ENCODE results near the gene GALK1.
A peak's percentile ranks its signal among the peaks of the same experiment; 100 is the strongest.
"Not testable (repeated sequence)": the region's sequence is repeated elsewhere in the genome, so short reads cannot be mapped to it uniquely, and the experiment has no call there.

Gene GALK1

DNA sequence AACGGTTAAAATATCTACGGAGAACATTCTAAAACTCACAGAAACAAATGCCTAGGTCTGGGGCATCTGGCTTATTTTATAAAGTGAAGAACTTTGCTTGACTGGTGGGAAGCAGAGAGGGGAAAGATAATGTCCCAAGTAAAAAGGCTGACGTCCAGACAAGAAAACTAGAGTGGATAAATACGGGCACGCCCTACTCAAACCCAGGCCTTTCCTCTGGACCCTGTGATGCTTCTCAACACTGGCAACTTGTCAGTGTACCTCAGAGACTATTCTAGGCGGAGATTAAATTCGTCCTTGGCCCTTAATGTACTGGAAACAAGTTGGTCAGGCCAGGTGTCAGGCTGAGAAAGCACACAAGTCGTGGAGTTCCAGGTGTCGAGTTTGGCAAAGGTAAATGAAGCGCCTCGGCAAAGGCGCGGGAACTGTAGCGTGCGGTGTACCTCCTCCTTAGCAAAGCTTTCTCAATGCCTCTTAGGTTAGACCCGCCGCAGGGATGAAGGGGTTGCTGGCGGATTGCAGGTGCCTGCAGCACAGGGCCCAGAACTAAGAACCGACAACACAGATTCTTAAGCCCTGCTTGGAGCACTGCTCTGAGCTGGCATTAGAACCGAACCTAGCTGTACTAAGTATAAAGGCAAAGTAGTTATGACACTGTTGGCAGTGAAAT is 18.9 kb upstream of the GALK1 start:
- ATAC-seq (no peak), DNase-seq (peak; percentile 35)

DNA sequence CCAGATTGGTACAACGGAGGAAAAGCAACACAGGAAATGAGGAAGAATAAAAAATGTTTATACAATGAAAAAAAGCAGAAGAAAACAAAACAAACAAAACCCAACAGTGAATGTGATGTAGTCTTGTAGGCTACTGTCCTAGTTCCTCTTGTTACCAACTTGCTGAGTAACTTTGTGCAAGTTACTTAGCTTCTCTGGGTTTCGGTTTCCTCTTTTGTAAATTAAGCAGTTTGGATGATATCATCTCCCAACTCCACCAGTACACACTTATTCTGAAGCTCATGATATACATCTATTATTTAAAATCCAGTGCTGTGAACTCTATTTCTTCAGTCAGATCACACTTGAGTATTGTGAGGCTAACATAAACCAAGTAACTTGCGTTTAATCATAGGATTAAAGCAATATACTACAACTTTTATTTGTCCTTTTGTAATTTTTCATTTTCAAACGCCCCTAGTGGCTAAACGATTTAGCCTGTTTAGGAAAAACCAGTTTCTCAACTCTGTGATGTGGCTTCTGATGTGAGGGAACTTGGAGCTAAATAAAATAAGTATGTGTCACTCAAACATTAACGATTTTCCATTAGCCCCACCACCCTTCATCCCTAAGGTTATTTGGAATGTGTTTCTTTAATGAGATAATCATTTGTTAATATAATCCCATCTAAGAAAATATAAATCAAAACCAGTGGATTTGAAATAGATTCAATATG is 18.2 kb upstream of the GALK1 start:
- ATAC-seq (peak; percentile 7), DNase-seq (no peak)

DNA sequence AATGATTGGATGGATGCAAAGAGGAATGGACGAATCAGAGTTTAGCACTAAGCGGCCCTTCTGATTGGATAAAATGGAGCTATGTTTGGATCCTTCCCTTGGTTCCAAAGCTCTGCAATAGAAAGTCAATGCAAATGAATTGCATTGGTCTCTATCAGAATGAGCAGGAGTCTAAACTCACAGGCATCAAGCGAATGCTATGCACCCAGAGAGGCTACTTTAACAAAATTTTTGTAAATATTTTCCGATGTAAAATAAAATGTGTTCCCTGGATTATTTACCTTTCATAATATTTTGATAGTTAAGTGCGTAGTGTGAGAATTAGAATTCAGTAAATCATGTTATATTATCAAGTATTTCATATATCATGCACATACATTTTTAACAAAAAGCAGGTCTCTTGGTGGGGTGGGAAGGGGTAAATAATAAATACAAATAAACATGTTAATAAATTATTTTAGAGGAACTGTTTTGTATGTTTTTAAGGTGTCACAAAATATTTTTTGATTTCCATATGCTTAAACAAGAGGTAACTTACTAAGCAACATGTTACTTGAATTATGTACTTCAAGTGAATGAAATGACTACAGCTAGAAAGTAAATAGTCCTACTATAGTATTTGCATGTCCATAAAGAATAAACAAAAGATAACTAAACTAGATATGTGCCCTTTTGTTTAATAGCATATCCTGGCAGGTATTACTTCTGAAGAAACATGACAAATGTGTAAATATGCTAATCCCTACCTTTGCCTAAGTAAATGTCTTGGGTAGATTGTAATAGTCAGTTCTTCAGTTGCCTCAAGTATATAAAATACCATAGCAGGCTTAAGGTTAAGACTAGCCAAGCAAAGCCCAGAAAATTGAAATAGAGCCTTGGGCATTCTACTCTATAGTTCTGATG is 15.2 kb upstream of the GALK1 start:
- no peak for ATAC-seq
- no peak for DNase-seq

DNA sequence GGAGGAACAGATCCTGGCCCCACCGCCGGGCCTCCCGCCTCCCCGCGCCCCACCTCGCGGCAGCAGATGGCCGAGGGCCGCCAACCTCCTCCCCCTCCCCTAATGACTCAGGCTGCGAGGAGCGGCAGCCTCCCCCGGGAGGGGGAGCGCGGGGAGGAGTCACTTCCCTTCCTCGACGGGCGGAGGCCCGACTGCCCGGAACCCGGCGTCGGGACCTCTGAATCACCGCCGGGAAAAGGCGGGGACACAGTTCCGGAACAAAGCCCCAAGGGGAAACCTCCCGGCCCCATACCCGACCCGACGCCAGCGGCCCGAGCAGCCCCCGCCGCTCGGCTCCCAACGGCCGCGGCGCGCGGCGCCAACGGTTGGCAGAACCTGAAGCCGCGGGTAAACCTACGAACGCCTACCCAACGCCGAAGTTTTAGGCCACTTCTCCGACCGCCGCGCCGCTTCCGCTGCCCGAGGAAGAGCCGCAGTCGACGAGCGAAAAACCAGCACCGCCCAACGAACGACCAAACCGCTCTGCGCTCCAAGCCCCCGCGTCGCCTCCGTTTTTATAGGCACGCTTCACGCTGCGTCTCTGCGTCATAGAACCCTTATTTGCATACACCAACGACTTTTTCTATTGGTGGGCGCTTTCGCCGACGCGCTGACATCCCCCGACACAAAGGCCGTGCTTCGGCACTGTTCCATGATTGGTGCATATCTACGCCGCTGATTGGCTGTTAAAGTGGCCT is 14.4 kb upstream of the GALK1 start:
- ATAC-seq = peak; percentile 76
- DNase-seq = peak; percentile 92

DNA sequence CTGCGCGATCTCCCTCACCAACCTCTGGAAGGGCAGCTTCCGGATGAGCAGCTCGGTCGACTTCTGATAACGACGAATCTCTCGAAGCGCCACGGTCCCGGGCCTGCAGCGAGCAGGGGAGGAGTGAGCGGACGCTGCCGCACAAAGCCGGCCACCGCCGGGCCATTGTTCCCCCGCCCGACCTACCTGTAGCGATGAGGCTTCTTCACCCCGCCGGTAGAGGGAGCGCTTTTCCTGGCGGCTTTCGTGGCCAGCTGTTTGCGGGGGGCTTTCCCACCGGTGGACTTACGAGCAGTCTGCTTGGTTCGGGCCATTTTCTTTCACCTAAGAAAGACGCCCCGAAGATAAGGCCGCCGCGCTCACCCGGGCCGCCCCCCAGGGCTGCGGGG is 13.9 kb upstream of the GALK1 start:
- ATAC-seq = peak; percentile 3
- DNase-seq = peak; percentile 80

DNA sequence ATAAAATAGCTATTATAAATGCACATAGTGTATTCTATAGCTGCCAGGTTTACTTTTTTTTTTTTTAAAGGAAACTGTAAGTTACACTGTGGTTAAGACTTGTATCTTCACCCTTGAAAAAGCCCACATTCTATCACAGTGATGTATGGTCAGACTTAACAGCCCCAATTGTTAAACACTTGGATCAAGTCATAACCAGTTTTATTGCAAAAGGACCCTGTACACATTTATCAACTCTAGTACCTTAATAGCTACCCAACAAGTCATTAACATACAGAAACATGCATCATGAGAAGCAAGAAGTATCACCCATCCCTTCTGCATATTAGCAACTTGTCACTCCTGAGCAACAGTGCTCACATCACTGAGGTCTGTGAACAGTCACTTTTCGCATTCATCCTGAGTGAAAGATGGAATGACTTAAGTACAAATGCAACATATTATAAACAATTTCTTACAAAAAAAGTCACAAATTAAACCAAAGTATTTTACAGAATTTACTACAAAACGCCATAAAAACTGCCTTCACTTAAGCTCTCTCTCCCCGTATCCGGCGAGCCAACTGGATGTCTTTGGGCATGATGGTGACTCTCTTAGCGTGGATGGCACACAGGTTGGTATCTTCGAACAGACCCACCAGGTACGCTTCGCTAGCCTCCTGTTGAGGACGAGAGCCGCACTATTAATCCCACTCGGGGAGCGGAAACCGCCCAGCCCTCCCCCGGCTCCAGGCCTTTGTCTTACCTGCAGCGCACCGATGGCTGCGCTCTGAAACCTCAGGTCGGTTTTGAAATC is 13.3 kb upstream of the GALK1 start:
- not testable (repeated sequence) for DNase-seq, ATAC-seq

DNA sequence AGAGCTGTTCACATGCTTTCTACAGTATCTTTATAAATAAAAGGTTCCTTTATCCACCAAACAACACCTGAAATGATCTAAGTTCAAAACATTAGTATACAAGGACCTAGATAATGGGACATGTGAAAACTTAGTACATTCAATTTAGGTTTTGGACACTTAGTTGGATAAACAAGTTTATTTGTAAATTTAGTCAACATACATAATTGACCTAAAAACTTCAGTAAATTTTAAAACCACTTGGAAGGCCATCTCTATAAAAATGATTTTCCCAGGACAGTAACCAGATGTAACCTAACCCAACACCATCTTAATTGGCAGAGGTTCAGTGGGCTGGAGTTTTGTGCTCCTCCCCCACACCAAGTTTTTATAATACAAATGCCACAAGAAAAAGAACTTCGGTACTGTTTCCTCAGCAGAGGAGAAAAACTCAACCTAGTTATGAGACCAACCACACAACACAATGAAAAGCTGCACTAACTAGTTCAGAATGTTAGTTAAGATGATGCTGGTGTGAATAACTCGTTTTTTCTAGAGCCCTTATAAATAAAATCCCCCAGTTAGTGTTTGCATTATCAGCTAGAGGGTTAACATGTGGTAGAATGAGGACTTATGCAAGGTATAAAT is 12.4 kb upstream of the GALK1 start:
- ATAC-seq = no peak
- no peak for DNase-seq

DNA sequence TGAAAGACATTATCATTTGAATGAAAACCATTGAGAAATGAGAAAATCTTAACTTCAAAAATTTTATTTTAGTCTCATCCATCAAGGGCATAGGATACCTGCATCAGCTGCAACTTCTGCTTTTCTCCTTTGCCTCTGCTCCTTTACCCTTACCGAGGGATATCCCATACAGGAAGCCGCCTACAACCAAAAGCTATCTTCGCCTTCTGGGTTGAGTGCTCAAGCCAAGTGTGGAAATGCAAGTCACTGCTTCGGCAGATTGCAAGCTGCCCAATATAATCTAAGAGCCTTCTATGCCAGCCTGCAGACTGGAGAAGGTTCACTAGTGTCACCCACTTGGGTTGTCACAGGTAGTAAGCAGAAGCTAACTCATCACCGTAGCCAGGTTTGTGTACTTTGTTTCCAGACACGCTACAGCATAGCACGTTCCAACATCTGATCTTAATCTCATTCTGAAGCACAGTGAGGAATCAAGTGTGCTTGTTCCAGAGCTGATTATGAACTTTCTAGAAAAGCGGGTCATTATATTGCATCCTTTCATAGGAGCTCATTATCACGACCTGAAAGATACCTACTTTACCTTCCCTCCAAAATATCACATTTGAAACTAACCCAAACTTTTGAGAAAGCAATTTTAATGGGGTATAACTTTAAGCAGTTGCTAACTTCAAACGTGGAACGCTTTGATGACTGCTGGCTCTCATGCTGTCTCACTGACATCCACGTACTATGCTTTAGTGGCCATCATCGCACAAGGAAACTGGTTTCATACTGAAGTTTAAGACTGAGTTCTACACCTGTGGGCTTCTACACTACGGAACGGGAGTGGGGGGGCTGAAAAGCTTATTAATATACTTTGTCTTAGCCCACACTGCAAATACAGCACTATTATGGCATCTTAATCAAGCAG is 11.6 kb upstream of the GALK1 start:
- no peak for ATAC-seq

DNA sequence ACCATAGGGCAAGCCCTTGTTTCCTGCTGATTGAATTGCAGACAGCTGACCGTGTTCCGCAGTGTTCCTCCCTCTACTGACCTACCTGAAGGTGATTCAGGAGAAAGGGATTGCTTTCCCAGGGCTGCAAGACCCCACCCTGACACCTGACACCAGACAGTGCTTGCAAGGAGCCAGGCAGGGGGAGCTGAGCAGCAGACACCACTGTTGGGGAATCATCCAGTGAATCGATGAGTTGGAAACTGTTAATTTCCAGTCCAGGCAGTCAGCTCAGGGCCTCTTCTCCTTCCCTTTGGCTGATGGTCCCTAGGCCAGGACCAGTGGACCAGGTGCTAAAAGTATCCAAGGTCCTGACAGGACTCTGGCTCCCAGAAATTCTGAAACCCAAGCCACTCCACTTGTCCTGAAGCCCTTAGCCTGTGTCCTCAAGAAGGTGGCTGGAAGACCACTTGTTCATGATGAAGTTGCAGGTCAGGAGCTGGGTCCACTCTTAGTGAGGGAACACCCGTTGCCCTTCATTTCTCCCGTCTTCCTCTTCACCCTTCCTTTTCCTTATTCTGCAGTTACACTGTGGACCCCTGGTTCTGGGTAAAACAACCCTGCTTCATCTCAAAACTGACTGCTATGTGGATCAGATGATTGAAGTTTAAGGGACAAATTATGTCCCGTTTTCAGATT is 10.1 kb upstream of the GALK1 start:
- no peak for DNase-seq
- ATAC-seq = no peak

More for the DNA sequence above, 11.6 kb upstream of the GALK1 start:
- DNase-seq = peak; percentile 44

DNA sequence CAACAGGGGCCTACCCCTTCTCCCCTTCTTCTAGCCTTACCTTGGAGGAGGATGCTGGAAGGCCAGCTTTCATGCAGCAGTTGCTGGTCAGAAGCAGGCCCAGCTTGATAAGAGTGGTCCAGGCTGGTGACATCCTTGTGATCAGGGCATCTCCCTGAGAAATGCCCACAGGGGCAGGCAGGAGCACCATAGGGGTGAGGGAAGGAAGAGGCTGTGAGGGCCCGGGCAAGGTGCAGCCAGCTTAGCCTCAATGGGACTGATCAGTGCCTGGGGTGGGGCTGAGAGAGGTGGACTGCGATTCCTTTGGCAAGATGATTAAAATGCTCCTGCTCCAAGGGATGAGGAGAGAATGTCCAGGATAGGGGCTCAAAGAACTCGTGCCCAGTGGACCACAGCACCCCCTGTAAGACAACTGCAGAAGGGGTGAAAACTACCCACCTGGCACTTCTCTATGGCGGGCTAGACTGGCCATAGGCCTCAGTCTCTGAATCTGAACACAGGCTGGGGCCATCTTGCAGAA is 9.5 kb upstream of the GALK1 start:
- DNase-seq (no peak), ATAC-seq (no peak)

DNA sequence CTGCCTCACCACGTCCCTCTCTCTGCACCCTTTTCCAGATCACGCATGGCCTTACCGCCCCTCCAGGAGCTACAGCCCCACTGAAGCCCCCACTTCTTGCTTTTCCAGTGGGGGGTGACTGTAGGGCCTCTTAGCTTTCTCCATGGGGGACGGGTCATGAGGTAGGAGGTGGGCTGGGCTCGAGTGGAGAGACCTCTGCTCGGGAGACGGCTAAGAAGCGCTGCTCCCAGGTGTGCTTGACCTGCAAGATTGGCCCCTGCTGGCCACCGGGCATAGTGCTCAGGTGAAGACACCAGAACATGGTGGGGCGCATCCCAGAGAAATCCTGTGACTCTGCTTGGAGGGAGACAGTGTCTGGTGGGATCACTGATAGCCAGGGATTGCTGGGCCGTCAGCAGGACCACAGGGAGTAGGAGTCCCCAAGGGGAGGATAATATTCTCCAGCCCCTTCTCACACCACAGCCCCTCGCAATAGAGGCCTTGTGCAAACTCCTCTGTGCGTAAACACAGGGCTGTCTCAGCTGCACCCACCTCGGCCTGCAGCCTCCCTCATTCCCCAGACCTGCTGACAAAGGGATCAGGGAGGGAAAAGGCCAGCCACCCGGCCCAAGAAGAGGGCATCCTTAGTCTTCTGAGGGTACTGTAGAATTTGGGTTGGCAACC is 8.9 kb upstream of the GALK1 start:
- no peak for ATAC-seq

DNA sequence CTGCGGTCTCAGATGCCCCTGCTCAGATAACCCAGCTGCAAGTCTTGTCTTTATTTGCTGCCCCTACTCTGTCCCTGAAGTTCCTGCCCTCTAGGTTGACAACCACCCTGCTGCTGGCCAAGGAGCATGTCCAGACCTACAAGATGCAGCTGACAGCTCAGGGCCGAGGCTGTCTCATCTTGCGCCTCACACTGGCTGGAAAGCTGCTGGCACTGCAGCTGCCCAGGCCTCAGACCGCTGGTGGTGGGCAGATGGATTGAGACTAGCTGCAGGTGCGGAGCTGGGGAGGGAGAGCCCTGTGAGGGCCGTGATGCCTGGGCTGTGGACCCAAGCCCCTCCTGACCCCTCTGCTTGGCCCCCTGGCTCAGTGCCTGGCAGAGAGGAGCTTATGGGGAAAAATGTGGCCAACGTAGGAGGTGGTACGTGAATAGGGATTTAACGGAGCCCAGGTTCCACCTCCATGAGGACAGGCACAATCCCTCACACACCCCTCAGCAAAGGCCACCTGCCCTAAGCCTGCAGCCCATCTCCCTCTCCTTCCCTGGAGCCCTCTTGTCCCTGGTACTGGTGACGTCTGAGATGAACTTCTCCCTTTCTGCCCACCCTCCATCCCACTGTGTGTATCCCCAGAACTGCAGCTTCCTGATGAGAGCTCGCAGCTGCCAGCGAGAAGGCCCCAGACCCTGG is 8.3 kb upstream of the GALK1 start:
- ATAC-seq (no peak), DNase-seq (no peak)

More for the DNA sequence above, 8.9 kb upstream of the GALK1 start:
- DNase-seq = no peak

DNA sequence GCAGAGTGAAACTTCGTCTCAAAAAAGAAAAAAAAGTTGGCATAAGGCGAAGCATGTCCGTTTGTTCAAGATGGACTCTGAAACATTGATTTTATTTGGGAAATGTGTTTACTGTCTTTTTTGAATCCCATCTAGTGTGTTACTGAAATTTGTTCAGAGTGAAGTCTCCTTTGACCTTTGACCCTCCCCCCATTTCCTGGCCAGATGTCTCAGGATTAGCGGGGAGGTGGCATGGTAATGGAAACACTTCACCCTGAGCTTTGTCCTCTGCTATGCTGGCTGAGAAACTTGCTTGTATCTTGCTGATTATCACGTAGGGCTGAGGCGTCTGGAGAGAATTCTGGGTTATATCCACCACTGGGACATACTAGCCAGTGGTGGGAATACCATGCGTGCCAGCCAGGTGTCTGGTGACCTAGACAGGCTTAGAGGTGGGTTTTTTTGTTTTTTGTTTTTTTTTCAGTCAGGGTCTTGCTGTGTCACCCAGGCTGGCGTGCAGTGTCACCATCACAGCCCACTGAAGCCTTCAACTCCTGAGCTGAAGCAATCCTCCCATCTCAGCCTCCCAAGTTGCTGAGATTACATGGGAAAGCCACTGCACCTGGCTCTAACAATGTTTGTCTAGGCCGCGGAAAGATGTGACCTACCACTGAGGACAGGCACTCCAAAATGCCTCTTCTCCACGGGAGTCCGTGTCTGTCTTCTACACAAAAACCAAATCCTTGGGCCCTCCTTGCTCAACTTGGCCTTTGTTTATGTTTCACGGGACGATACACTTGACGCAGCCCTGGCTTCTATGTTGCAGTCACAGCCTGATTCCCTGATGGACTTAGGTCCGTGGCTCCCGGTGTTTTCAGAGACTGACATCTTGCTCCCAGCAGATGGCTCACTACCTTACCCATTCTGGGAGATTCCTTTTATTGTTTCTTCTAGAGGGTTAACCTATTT is 6.6 kb upstream of the GALK1 start:
- DNase-seq (no peak), ATAC-seq (no peak)

DNA sequence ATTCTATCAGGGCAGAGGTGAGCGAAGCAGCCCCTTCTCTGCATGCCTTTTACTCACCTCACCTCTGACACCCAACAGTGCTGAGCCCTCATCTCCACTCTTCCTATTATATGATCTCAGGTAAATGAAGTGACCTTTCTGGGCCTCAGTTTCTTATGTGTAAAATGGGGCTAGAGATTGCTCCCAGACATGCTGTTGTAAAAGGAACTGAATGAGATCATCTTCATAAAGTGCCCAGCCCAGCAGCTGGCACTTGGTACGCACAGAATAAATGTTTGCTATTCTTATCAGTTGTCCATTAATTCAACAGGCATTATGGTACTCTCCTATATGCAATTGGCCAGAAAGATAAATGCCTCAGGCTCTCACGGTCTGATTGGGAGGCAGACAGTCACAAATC is 4.5 kb upstream of the GALK1 start:
- DNase-seq (no peak), ATAC-seq (no peak)

DNA sequence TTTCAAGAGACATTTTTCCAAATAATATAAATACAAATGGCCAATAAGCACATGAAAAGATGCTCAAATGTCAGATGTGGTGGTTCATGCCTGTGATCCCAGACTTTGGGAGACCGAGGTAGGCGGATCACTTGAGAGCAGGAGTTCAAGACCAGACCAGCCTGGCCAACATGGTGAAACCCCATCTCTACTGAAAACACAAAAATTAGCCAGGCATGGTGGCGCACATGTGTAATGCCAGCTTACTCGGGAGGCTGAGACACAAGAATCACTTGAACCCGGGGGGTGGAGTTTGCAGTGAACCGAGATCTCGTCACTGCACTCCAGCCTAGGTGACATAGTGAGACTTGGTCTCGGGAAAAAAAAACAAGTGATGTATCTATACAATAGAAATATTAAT is 2.9 kb upstream of the GALK1 start:
- no peak for ATAC-seq
- no peak for DNase-seq

DNA sequence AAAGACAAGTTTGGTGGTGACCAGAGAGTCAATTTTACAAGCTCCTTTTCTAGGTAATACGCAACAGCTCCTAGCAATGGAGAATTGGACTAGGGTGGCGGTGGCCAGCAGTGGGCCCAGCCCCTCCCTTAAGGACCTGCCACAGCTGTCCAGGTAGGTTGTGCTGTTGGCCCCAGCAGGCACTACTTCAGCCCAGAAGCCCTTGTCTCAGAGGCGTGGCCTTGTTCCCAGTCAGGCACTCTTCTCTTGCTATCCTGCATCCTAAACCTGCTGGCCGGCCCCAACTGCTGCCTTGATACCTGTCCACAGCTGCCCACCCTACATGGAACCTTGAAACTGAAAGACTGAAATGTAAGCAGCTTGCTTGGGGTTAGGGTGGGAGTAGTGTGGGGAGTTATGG is 989 bp upstream of the GALK1 start:
- no peak for DNase-seq
- no peak for ATAC-seq

DNA sequence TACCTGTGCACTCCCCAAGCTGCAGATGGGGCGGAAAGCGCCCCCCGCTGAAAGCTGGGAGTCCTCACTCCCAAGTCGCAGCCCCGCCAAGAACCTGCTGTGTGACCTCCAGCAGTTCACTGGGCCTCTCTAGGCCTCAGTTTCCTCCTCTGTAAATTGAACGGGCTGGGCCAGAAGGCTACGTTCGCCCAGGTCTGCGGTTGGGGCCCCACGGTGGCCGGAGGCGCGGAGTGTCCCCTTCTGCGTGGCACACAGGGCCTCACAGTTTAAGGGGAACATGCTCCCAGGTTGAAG is 628 bp downstream of the GALK1 start:
- no peak for DNase-seq

More for the DNA sequence above, 628 bp downstream of the GALK1 start:
- no peak for ATAC-seq
